Activated naive CD4-positive, alpha-beta T cell treated with Interleukin-2 at 50 U/mL for 16 hours (primary cell): ENCODE data around the gene ADCY3.

Source experiments
- DNase-seq: peaks from one replicate; pipeline ENCODE4 v3.0.0-alpha.2; 2020

ADCY3 gene

GRCh38 chr2:24872344-24873115, 47.5 kb downstream of the ADCY3 start:
- DNase-seq = no peak

GRCh38 chr2:24871852-24872333, 48.1 kb downstream of the ADCY3 start:
- no peak for DNase-seq

- DNase-seq = no peak
These were observed 48.9 kb downstream of the ADCY3 start for GRCh38 chr2:24870891-24871705.

- DNase-seq = no peak
These were observed 49.6 kb downstream of the ADCY3 start for GRCh38 chr2:24870440-24870839.

GRCh38 chr2:24866946-24867345, 53.1 kb downstream of the ADCY3 start:
- DNase-seq = no peak

GRCh38 chr2:24863641-24864040, 56.4 kb downstream of the ADCY3 start:
- no peak for DNase-seq

- no peak for DNase-seq
These were observed 58.5 kb downstream of the ADCY3 start for GRCh38 chr2:24861500-24861899.

GRCh38 chr2:24860631-24861030, 59.4 kb downstream of the ADCY3 start:
- no peak for DNase-seq

GRCh38 chr2:24859968-24860600, 60.0 kb downstream of the ADCY3 start:
- no peak for DNase-seq

- DNase-seq = no peak
These were observed 61.0 kb downstream of the ADCY3 start for GRCh38 chr2:24858996-24859395.

- DNase-seq = no peak
These were observed 62.3 kb downstream of the ADCY3 start for GRCh38 chr2:24857746-24858145.

GRCh38 chr2:24856791-24857211, 63.2 kb downstream of the ADCY3 start:
- no peak for DNase-seq

- no peak for DNase-seq
These were observed 64.3 kb downstream of the ADCY3 start for GRCh38 chr2:24855726-24856125.

GRCh38 chr2:24855022-24855622, 64.9 kb downstream of the ADCY3 start:
- no peak for DNase-seq

- no peak for DNase-seq
These were observed 66.0 kb downstream of the ADCY3 start for GRCh38 chr2:24853996-24854395.

- no peak for DNase-seq
These were observed 67.0 kb downstream of the ADCY3 start for GRCh38 chr2:24853046-24853445.

GRCh38 chr2:24852431-24853020, 67.5 kb downstream of the ADCY3 start:
- DNase-seq = no peak

- DNase-seq = no peak
These were observed 68.0 kb downstream of the ADCY3 start for GRCh38 chr2:24852026-24852425.

GRCh38 chr2:24850944-24851343, 69.1 kb downstream of the ADCY3 start:
- no peak for DNase-seq

- DNase-seq = no peak
These were observed 74.3 kb downstream of the ADCY3 start for GRCh38 chr2:24845691-24846090.

- no peak for DNase-seq
These were observed 75.9 kb downstream of the ADCY3 start for GRCh38 chr2:24844023-24844685.

GRCh38 chr2:24843330-24843860, 76.6 kb downstream of the ADCY3 start:
- DNase-seq = no peak
